HepG2 (cell line): Measurements from ENCODE around the gene UBA6.

Source experiments
- CENPX ChIP-seq: sonication (generic); formaldehyde crosslinking; IDR thresholded peaks from 2 replicates; pipeline ENCODE4 v1.9.0; 2021; ENCODE audit warnings: mild to moderate bottlenecking, missing genetic modification reagents, moderate library complexity
- CTCF ChIP-seq: sonication (generic); formaldehyde crosslinking; IDR thresholded peaks from 2 replicates; pipeline ENCODE4 v1.5.0; 2020; ENCODE audit warnings: mild to moderate bottlenecking, missing genetic modification reagents, moderate library complexity
- E2F1 ChIP-seq: sonication (generic); formaldehyde crosslinking; IDR thresholded peaks from 2 replicates; pipeline ENCODE4 v1.5.0; 2020; ENCODE audit warnings: missing genetic modification reagents
- EZH2 ChIP-seq: conservative IDR thresholded peaks from 2 replicates; pipeline ENCODE4 v1.6.1; 2012; ENCODE audit warnings: mild to moderate bottlenecking, low read depth, low read length, moderate library complexity
- FOXK2 ChIP-seq: fragments of 450-650 bp; IDR thresholded peaks from 2 replicates; pipeline ENCODE4 v1.6.1; 2016
- JUND ChIP-seq: sonication (generic); formaldehyde crosslinking; IDR thresholded peaks from 2 replicates; pipeline ENCODE4 v1.8.0; 2022; ENCODE audit warnings: mild to moderate bottlenecking, missing genetic modification reagents
- NFIB ChIP-seq: sonication (generic); formaldehyde crosslinking; IDR thresholded peaks from 2 replicates; pipeline ENCODE4 v1.9.0; 2021; ENCODE audit warnings: missing genetic modification reagents, mild to moderate bottlenecking, borderline replicate concordance
- POLR2AphosphoS5 ChIP-seq: IDR thresholded peaks from 2 replicates; pipeline ENCODE4 v1.6.1; 2012; ENCODE audit warnings: low read depth, low read length
- SRSF4 ChIP-seq: fragments of 200-400 bp; formaldehyde crosslinking; IDR thresholded peaks from one replicate; pipeline ENCODE4 v1.6.1; 2018; ENCODE audit warnings: mild to moderate bottlenecking, low read depth, low read length, moderate library complexity; ENCODE audit not compliant: poor library complexity, severe bottlenecking
- TBX3 ChIP-seq: fragments of 450-650 bp; IDR thresholded peaks from 2 replicates; pipeline ENCODE4 v1.6.1; 2017; ENCODE audit warnings: antibody characterized with exemption, mild to moderate bottlenecking, inconsistent platforms, borderline replicate concordance
- ZBTB33 ChIP-seq: sonication (generic); formaldehyde crosslinking; IDR thresholded peaks from 2 replicates; pipeline ENCODE4 v1.4.0; 2020; ENCODE audit warnings: missing genetic modification reagents
- ZFY ChIP-seq: sonication (generic); formaldehyde crosslinking; IDR thresholded peaks from 2 replicates; pipeline ENCODE4 v1.4.0; 2020; ENCODE audit warnings: missing genetic modification reagents
- ZNF792 ChIP-seq: IDR thresholded peaks from 2 replicates; pipeline ENCODE4 v1.6.1; 2016

DNA sequence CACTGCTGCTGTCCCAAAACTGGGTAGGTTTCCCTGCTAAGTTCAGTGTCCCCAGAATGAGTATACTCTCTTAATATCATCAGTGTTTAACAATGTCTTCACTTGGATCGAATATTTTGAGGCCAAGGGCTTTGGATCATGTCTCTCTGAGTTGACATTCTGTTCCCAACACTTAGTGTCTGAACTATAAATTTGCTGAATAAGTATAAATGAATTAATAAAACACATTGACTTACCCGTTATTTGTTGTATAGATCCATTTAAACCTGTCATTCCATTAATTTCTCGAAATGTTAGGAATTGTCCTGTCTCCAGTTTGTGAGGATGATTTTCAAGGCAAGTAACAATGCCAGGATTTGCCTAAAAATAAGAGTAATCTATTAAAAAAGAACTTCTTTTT, 32.6 kb downstream of the UBA6 start:
- no peak for TF ChIP-seq POLR2AphosphoS5
- no peak for TF ChIP-seq SRSF4
- no peak for TF ChIP-seq CENPX (CRISPR knock-in tag)
- no peak for TF ChIP-seq JUND (CRISPR knock-in tag)
- TF ChIP-seq ZNF792 = no peak
- TF ChIP-seq TBX3 = no peak
- TF ChIP-seq E2F1 (CRISPR knock-in tag) = no peak
- no peak for TF ChIP-seq ZBTB33
- TF ChIP-seq CTCF = no peak
- no peak for TF ChIP-seq FOXK2
- TF ChIP-seq NFIB = no peak
- no peak for TF ChIP-seq EZH2
- TF ChIP-seq ZFY (CRISPR knock-in tag) = no peak
